Right ventricle myocardium superior (tissue), 1 donor: ENCODE results near the gene TEKTIP1. TPM values are rescaled to one million over a fixed set of nuclear protein-coding genes. Genes with fewer than 3 reads are reported as not detected.
A peak's percentile ranks its signal among the peaks of the same experiment; 100 is the strongest.

Source experiments
- ATAC-seq: fragments of 200-7000 bp; cut with Tn5 transposase; one replicate; pipeline ENCODE4 v1.9.1; 2020; ENCODE audit warnings: mild to moderate bottlenecking; ENCODE audit not compliant: poor library complexity
- DNase-seq: peaks from one replicate; pipeline ENCODE4 v3.0.0-alpha.2; 2020
- intact Hi-C: fragments of 100-400 bp; cut with DNase I; formaldehyde crosslinking; loops from one replicate; pipeline ENCODE4 v1.11.2; 2022
- total RNA-seq: library from RNA; stranded (reverse); fragmentation: NEBNext Ultra II Directional; extraction: Animal tissue kit (Norgen Biotek cat#: 25700); gene quantifications from one replicate; pipeline ENCODE4 v1.2.1, GENCODE V29; 2021
- donor health status: DM: no; HTN: yes; CAD: no; lungs with severe emphysema.

Gene TEKTIP1
- total RNA-seq, 1 donor from 2014 or later = 0.46 TPM

DNA sequence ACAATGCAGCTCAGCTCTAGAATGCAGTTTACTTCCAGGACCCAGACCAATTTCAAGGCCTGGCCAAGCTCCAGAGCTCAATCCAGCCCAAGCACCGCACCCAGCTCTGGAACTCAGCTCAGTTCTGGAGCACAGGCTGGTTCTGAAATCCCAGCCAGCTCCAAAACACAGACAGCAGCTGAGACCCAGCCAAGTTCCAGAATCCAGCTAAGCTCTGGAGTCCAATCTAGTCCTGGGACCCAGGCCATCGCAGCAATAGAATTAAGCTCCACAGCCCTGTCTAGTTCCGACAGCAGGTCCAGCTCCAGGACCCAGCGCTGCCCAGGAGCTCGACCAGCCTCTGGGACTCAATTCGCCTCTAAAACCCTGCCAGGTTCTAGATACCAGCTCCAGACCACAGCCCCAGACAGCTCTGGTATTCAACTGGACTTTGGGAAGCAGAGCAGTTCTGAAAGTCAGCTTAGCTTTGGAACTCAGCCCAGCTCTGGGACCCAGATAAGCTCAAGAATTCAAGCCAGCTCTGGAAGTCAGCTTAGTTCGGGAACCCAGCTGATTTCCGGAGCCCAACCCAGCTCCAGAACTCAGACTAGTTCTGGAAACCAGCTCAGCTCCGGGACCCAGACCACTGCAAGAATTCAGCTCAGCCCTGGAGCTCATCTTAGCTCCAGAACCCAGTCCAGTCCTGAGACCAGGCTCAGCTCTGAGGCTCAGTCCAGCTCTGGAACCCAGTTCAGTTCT is 53.1 kb downstream of the TEKTIP1 start:
- intact Hi-C loops = no loop called here
- ATAC-seq (peak; percentile 59), DNase-seq (no peak)

DNA sequence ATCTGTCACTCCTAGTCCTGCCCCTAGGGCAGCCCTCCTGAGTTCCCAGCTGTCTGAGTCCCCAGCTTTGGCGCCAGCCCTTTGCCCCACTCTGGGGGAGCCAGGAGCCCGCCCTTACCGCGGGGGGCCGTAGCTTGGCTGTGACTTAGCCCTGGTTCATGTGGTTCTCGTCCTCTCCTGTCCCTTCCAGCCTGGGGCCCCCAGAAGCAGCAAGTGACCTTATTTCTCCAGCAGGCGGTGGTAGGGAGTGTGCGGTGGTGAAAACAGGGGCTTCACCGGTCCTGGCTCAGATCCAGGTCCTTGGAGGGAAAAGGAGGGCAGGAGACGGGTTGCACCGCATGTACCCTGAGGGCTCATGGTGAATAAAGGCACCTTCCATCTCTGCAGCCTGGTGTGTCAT is 54.2 kb downstream of the TEKTIP1 start:
- ATAC-seq (no peak), DNase-seq (no peak)
- intact Hi-C loops = no loop called here

Other genes with a start within 250 kb of the TEKTIP1 start
- gene NFIC, start 172.6 kb upstream of the TEKTIP1 start, total RNA-seq = 153 TPM
- not detected for gene SMIM24, start 58.6 kb upstream of the TEKTIP1 start, total RNA-seq
- gene SMIM44, start 55.7 kb upstream of the TEKTIP1 start, total RNA-seq = not detected
- gene DOHH, start 38.5 kb upstream of the TEKTIP1 start, total RNA-seq = 10.5 TPM
- 19.0 TPM for gene FZR1, start 32.9 kb upstream of the TEKTIP1 start, total RNA-seq
- gene MFSD12, start 18.4 kb downstream of the TEKTIP1 start, total RNA-seq = 21.7 TPM
- gene HMG20B, start 33.8 kb downstream of the TEKTIP1 start, total RNA-seq = 34.4 TPM
- gene GIPC3, start 46.3 kb downstream of the TEKTIP1 start, total RNA-seq = 2.2 TPM
- 2.6 TPM for gene TBXA2R, start 67.7 kb downstream of the TEKTIP1 start, total RNA-seq
- 13.7 TPM for gene CACTIN, start 87.6 kb downstream of the TEKTIP1 start, total RNA-seq
- gene PIP5K1C, start 161.3 kb downstream of the TEKTIP1 start, total RNA-seq = 31.6 TPM
- gene TJP3, start 169.2 kb downstream of the TEKTIP1 start, total RNA-seq = not detected
- 12.3 TPM for gene APBA3, start 222.5 kb downstream of the TEKTIP1 start, total RNA-seq
- gene MRPL54, start 223.5 kb downstream of the TEKTIP1 start, total RNA-seq = 70.5 TPM
- not detected for gene RAX2, start 233.1 kb downstream of the TEKTIP1 start, total RNA-seq
- 0.24 TPM for gene MATK, start 247.2 kb downstream of the TEKTIP1 start, total RNA-seq